Calu3 (cell line): ENCODE measurements around the gene TSPAN19. TPM values are rescaled to one million over a fixed set of nuclear protein-coding genes. Genes with fewer than 3 reads are reported as not detected.
A peak's percentile ranks its signal among the peaks of the same experiment; 100 is the strongest.

Experiments
- Bru-seq: library from RNA; stranded (reverse); fragments of 400-500 nt; gene quantifications from one replicate; lab custom pipeline; 2021; lab: Mats Ljungman, UMichigan
- BruChase-seq, 2 experiments: library from RNA; stranded (reverse); fragments of 400-500 nt; gene quantifications; one replicate each; lab custom pipeline; 2021; lab: Mats Ljungman, UMichigan
- BruUV-seq: library from RNA; stranded (reverse); fragments of 400-500 nt; replicated peaks from 2 replicates; lab custom pipeline; 2021; lab: Mats Ljungman, UMichigan
- CTCF ChIA-PET: fragments of 300-600 bp; sonication (Branson Sonifier 250); formaldehyde crosslinking; loops from one replicate; lab custom pipeline; 2022; ENCODE audit warnings: antibody characterized with exemption; lab: Charles Lee
- DNase-seq: peaks from one replicate; pipeline ENCODE4 v3.0.0; 2022
- H3K27ac Mint-ChIP-seq: one replicate; pipeline ENCODE4 v1.8.0; 2022; ENCODE audit warnings: mixed read lengths; ENCODE audit not compliant: unreplicated experiment
- H3K27me3 Mint-ChIP-seq: one replicate; pipeline ENCODE4 v1.8.0; 2022; ENCODE audit warnings: mixed read lengths; ENCODE audit not compliant: unreplicated experiment
- H3K36me3 Mint-ChIP-seq: one replicate; pipeline ENCODE4 v1.8.0; 2022; ENCODE audit warnings: mild to moderate bottlenecking, moderate library complexity, mixed read lengths; ENCODE audit not compliant: insufficient read depth, unreplicated experiment
- H3K4me1 Mint-ChIP-seq: one replicate; pipeline ENCODE4 v1.8.0; 2022; ENCODE audit warnings: mild to moderate bottlenecking, low read depth, mixed read lengths; ENCODE audit not compliant: unreplicated experiment
- H3K4me3 Mint-ChIP-seq: one replicate; pipeline ENCODE4 v1.8.0; 2022; ENCODE audit warnings: mild to moderate bottlenecking, low read depth, moderate library complexity, mixed read lengths; ENCODE audit not compliant: unreplicated experiment
- H3K9me3 Mint-ChIP-seq: one replicate; pipeline ENCODE4 v1.8.0; 2022; ENCODE audit warnings: low read depth, mixed read lengths; ENCODE audit not compliant: unreplicated experiment
- CTCF ChIP-seq: fragments of 200-600 bp; IDR thresholded peaks from one replicate; pipeline ENCODE4 v1.8.0; 2022; ENCODE audit warnings: antibody characterized with exemption; ENCODE audit not compliant: unreplicated experiment
- intact Hi-C: fragments of 100-400 bp; cut with micrococcal nuclease; formaldehyde crosslinking; loops from one replicate; pipeline ENCODE4 v1.10.0; 2022; ENCODE audit not compliant: unreplicated experiment
- long read RNA-seq: library from polyadenylated mRNA; stranded (forward); transcript quantifications from one replicate; pipeline ENCODE4 v2.0.0, GENCODE V29; 2022
- total RNA-seq: library from RNA; stranded (reverse); gene quantifications from 2 replicates; pipeline ENCODE4 v1.2.3, GENCODE V29; 2022

TSPAN19 gene
- total RNA-seq (not detected in 2 replicates), Bru-seq, nascent RNA (percentile 12 among the genes with signal in this experiment), BruChase-seq, experiment 1, labeled RNA remaining after a 6-hour chase (percentile 10 among the genes with signal in this experiment), BruChase-seq, experiment 2, labeled RNA remaining after a 2-hour chase (percentile 9 among the genes with signal in this experiment)
- long read RNA-seq: 0 reads

DNA sequence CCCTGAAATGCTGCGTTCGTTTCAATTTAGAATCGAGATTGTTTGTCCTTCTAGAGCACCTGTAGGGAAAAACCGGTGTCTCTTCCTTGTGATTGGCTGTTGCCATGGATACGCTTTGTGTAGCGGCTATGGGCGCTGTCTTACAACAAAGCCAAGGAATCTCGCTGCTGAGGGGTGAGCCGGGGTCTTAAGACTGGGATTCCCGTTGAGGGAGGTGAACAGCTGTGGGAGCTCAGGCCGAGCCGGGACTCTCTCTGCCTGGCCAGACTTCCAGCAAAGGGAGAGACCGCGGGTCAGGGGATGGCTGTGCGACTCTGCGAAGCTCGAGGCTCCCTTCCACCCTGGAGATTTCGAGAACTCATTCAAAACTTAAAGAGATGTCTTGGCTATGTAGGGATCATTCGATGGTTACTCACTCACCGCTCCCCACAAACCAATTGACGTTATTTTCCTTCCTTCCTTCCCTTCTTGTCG lies at the start of gene TSPAN19, which contains the start of gene LRRIQ1:
Gene TSPAN19 (minus strand): TSS at position 44 of the 474 bp plus-strand sequence. CDS start 6,331 bp downstream, outside the sequence.
Gene LRRIQ1 (plus strand): TSS at position 118 of the 474 bp plus-strand sequence. CDS start 1,826 bp downstream, outside the sequence.
- peaks cover 10% of the 10 kb centered on the region for H3K36me3 Mint-ChIP-seq
- peak; percentile 85 for DNase-seq
- no peaks in the 10 kb centered on the region for H3K4me1 Mint-ChIP-seq
- intact Hi-C loops: no loop called here
- H3K27me3 Mint-ChIP-seq: no peaks in the 10 kb centered on the region
- H3K9me3 Mint-ChIP-seq: no peaks in the 10 kb centered on the region
- BruUV-seq: no TSS peak
- no peak for TF ChIP-seq CTCF
- peak within 1 kb of the TSS; percentile 89 for H3K4me3 Mint-ChIP-seq
- peak within 1 kb of the TSS; percentile 94 for H3K27ac Mint-ChIP-seq
- CTCF ChIA-PET: interaction anchor here (0.7 to 0.9 kb wide), 2 partner anchors 88 to 195 kb away, joined by 3 read pairs; no protein-coding TSS in a partner anchor

GRCh38 chr12:85085066-85085465 lies 49.0 kb upstream of the TSPAN19 start:
- intact Hi-C loops: no loop called here
- no peak for TF ChIP-seq CTCF
- Mint-ChIP-seq H3K27me3 (no peaks in the 10 kb centered on the region), H3K9me3 (no peaks in the 10 kb centered on the region), H3K4me3 (no peak overlapping the region), H3K27ac (no peak overlapping the region), H3K36me3 (no peaks in the 10 kb centered on the region), H3K4me1 (no peaks in the 10 kb centered on the region)
- DNase-seq: no peak
- no TSS peak for BruUV-seq
- CTCF ChIA-PET: no interaction called here

- intact Hi-C loops: loop anchor here (1.0 to 5.0 kb wide), 4 partner anchors 65 to 371 kb away; partner anchors contain the start of gene ALX1
- no TSS peak for BruUV-seq
- no peaks in the 10 kb centered on the region for H3K36me3 Mint-ChIP-seq
- no peak overlapping the region for H3K4me3 Mint-ChIP-seq
- peaks cover 9% of the 10 kb centered on the region for H3K4me1 Mint-ChIP-seq
- DNase-seq: peak; percentile 57
- CTCF ChIA-PET: interaction anchor here (0.6 to 2.0 kb wide), 8 partner anchors 19 to 844 kb away, joined by 3 to 9 read pairs (median 4); no protein-coding TSS in a partner anchor
- no peaks in the 10 kb centered on the region for H3K9me3 Mint-ChIP-seq
- no peaks in the 10 kb centered on the region for H3K27me3 Mint-ChIP-seq
- peak overlapping the region; percentile 77 for H3K27ac Mint-ChIP-seq
- TF ChIP-seq CTCF: peak; percentile 30
Observed at GRCh38 chr12:85076688-85077430, 40.8 kb upstream of the TSPAN19 start.

DNA sequence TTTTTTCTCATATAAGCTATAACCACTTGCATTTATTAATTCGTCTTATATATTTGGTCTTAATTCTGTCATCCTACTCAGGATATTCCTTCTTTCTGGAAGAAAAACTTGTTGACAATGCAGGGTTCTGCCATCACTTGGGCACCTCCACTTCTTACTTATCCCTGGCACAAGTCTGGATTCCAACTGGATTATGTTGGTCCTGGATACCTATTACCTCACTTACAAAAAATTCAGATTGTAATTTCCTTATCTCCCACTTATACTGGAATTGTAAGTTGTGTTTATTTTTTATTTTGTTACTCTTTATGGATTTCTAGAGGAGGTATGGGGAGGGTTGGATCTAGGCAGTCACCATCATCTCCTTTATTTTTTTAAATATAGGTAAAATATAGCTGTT lies 36.7 kb upstream of the TSPAN19 start:
- Mint-ChIP-seq H3K4me1 (peaks cover 9% of the 10 kb centered on the region), H3K4me3 (no peak overlapping the region), H3K36me3 (no peaks in the 10 kb centered on the region), H3K9me3 (no peaks in the 10 kb centered on the region), H3K27me3 (no peaks in the 10 kb centered on the region), H3K27ac (no peak overlapping the region)
- BruUV-seq: no TSS peak
- CTCF ChIA-PET: no interaction called here
- no peak for DNase-seq
- TF ChIP-seq CTCF: no peak
- intact Hi-C loops: no loop called here
